Measurements from ENCODE around the gene RASA2. TPM values are rescaled to one million over a fixed set of nuclear protein-coding genes. Genes with fewer than 3 reads are reported as not detected.

RASA2 gene
- total RNA-seq, 1 donor from 2014 or later = 7.7 TPM

- Histone ChIP-seq H3K9me3 (no peaks in the 10 kb centered on the region), H3K27me3 (no peaks in the 10 kb centered on the region), H3K36me3 (peaks cover 7 to 23% of the 10 kb centered on the region in 2 donors), H3K4me1 (no peaks in the 10 kb centered on the region), H3K27ac (no peak overlapping the region), H3K4me3 (no peak overlapping the region)
- TF ChIP-seq CTCF (IDR thresholded peaks at IDR 0.05) = no peak
- no peak for DNase-seq (ENCODE audit: low spot score in 2 of 2)
- intact Hi-C loops (cut with DNase I) = loop anchor here (5.0 to 10.0 kb wide), 2 partner anchors 296 to 334 kb away; partner anchors contain the start of gene ATP1B3
Measured at GRCh38 chr3:141578202-141578973, 91.6 kb downstream of the RASA2 start.

- DNase-seq (ENCODE audit: low spot score in 2 of 2) = no peak
- intact Hi-C loops (cut with DNase I) = no loop called here
- Histone ChIP-seq H3K9me3 (no peaks in the 10 kb centered on the region), H3K4me3 (no peak overlapping the region), H3K4me1 (peaks cover 0 to 5% of the 10 kb centered on the region in 2 donors), H3K27ac (no peak overlapping the region), H3K36me3 (peaks cover 7 to 39% of the 10 kb centered on the region in 2 donors), H3K27me3 (no peaks in the 10 kb centered on the region)
- no peak for TF ChIP-seq CTCF (IDR thresholded peaks at IDR 0.05)
Measured at GRCh38 chr3:141594357-141594756, 107.5 kb downstream of the RASA2 start.

- H3K27me3 ChIP-seq = no peaks in the 10 kb centered on the region
- peaks cover 0 to 15% of the 10 kb centered on the region in 2 donors for H3K4me1 ChIP-seq
- peak overlapping the region; percentile 8 to 67 for H3K27ac ChIP-seq
- peaks cover 0 to 25% of the 10 kb centered on the region in 2 donors for H3K36me3 ChIP-seq
- no peak for DNase-seq (ENCODE audit: low spot score in 2 of 2)
- intact Hi-C loops (cut with DNase I) = loop anchor here (5.0 kb wide), 1 partner anchor 139 kb away; the partner anchor contains the start of gene RNF7
- H3K9me3 ChIP-seq = peaks cover 0 to 6% of the 10 kb centered on the region in 2 donors
- no peak for TF ChIP-seq CTCF (IDR thresholded peaks at IDR 0.05)
- no peak overlapping the region for H3K4me3 ChIP-seq
Measured at GRCh38 chr3:141597931-141598330, 111.1 kb downstream of the RASA2 start.

- Histone ChIP-seq H3K4me3 (no peak overlapping the region), H3K36me3 (peaks cover 0 to 6% of the 10 kb centered on the region in 2 donors), H3K27me3 (no peaks in the 10 kb centered on the region), H3K4me1 (peaks cover 0 to 15% of the 10 kb centered on the region in 2 donors), H3K9me3 (peaks cover 0 to 6% of the 10 kb centered on the region in 2 donors), H3K27ac (peak overlapping the region; percentile 43 to 67)
- no peak for TF ChIP-seq CTCF (IDR thresholded peaks at IDR 0.05)
- intact Hi-C loops (cut with DNase I) = no loop called here
- DNase-seq (ENCODE audit: low spot score in 2 of 2) = no peak
Measured at GRCh38 chr3:141600331-141600730, 113.5 kb downstream of the RASA2 start.

- Histone ChIP-seq H3K4me3 (no peak overlapping the region), H3K27me3 (no peaks in the 10 kb centered on the region), H3K36me3 (no peaks in the 10 kb centered on the region), H3K27ac (peak overlapping the region; percentile 23 to 85), H3K9me3 (peaks cover 0 to 6% of the 10 kb centered on the region in 2 donors), H3K4me1 (peaks cover 0 to 15% of the 10 kb centered on the region in 2 donors)
- intact Hi-C loops (cut with DNase I) = no loop called here
- TF ChIP-seq CTCF (IDR thresholded peaks at IDR 0.05) = no peak
- DNase-seq (ENCODE audit: low spot score in 2 of 2) = no peak
Measured at GRCh38 chr3:141602706-141603105, 115.9 kb downstream of the RASA2 start.

Measured in ascending aorta (tissue), 2 donors.